WI38 (cell line): ENCODE measurements around the gene TNRC18.

Experiments
- H3K4me3 ChIP-seq: 2 replicates; pipeline ENCODE4 v1.5.1; 2011; ENCODE audit warnings: low read depth, mild to moderate bottlenecking, control low read depth, low read length
- CTCF ChIP-seq: IDR thresholded peaks from 2 replicates; pipeline ENCODE4 v1.5.1; 2012; ENCODE audit warnings: low read depth, mild to moderate bottlenecking, control low read depth, low read length

TNRC18 gene

DNA sequence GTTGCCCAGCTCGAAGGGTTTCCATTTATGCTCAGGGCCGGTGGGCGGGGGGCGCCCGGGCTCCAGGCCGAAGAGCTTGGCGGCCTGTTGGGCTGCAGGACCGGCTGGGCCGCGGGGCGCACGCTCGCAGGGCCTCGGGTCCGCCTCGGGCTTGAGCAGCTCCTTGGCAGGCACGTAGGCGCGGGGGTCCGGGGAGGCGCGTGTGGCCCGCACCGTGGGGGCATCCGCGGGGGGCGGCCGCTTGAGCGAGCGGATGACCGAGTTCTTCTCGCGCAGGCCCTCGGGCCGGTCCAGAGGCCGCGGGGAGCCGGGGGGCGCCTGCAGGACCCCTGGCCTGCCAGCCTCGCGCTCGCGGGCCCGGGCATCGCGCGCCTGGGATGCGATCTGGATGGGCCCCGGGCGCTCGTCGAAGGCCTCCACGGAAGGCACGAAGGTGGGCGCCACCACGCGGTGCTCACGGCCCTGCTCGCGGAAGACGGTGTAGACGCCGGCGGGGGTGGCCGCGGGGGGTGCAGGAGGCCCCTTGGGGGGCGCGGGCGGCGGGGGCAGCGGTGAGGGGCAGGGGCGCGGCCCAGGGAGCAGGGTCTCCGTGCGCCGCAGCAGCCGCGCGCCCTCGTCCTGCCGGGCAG lies 35.2 kb downstream of the TNRC18 start:
- H3K4me3 ChIP-seq = no peak overlapping the region
- TF ChIP-seq CTCF = no peak

- TF ChIP-seq CTCF = no peak
- H3K4me3 ChIP-seq = no peak overlapping the region
Observed at GRCh38 chr7:5387711-5388245, 35.9 kb downstream of the TNRC18 start.

GRCh38 chr7:5384618-5385017 lies 39.0 kb downstream of the TNRC18 start:
- no peak for TF ChIP-seq CTCF
- H3K4me3 ChIP-seq = no peak overlapping the region

- no peak for TF ChIP-seq CTCF
- H3K4me3 ChIP-seq = no peak overlapping the region
Observed at GRCh38 chr7:5383314-5384098, 40.1 kb downstream of the TNRC18 start.

GRCh38 chr7:5382281-5382892 lies 41.2 kb downstream of the TNRC18 start:
- no peak for TF ChIP-seq CTCF

DNA sequence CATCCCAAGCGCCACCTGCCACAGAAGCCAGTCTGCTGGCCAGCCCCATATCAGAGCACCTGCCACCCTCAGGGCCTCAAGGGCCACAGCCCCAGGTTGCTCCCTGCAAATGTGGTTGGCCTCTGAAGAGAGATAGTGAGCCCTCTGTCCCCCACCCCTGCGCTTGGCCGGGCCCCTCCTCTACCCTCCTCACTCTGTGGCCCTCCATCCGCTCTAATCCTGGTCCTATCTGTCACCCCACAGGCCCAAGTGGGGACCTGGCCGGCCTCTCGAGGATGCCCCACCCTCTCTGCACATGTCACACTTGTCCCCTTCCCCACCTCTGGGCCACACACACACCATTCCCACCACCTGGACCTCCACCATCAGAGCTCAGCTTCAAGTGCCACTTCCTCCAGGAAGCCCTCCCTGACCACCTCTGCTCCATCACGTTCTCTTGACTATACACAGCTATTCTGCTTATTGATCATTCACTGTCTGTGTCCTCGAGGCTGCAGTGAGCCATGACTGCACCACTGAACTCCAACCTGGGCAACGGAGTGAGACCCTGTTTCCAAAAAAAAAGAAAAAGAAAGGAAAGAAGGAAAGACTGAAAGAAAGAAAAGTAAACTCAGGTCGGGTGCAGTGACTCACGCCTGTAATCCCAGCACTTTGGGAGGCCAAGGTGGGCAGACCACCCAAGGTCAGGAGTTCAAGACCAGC lies 42.4 kb downstream of the TNRC18 start:
- H3K4me3 ChIP-seq = no peak overlapping the region

More at GRCh38 chr7:5382281-5382892, 41.2 kb downstream of the TNRC18 start:
- no peak overlapping the region for H3K4me3 ChIP-seq

More for the DNA sequence above, 42.4 kb downstream of the TNRC18 start:
- TF ChIP-seq CTCF = no peak
